Neural cell (in vitro differentiated cells): ENCODE measurements around the gene COL17A1. TPM values are rescaled to one million over a fixed set of nuclear protein-coding genes. Genes with fewer than 3 reads are reported as not detected.

ENCODE experiments used
- H2AFZ ChIP-seq: fragments of 200-600, 300-800 bp; sonication (generic), shearing (Covaris generic); 2 replicates; pipeline ENCODE4 v1.6.0; 2014; ENCODE audit warnings: low read depth, mild to moderate bottlenecking, antibody characterized with exemption, low read length, moderate library complexity
- H3F3A ChIP-seq: fragments of 200-600 bp; shearing (Covaris generic); 2 replicates; pipeline ENCODE4 v1.6.1; 2016; ENCODE audit warnings: mild to moderate bottlenecking, moderate library complexity, mixed read lengths, antibody characterized with exemption, low read length; ENCODE audit not compliant: insufficient read depth, poor library complexity, severe bottlenecking
- H3K27ac ChIP-seq: fragments of 200-600, 300-800 bp; sonication (generic), shearing (Covaris generic); 2 replicates; pipeline ENCODE4 v1.5.1; 2014; ENCODE audit warnings: mild to moderate bottlenecking, low read length, moderate library complexity
- H3K27me3 ChIP-seq: fragments of 300-800, 200-600 bp; sonication (generic), shearing (Covaris generic); 2 replicates; pipeline ENCODE4 v1.6.0; 2014; ENCODE audit warnings: mild to moderate bottlenecking, low read depth, low read length, moderate library complexity; ENCODE audit not compliant: insufficient read depth
- H3K36me3 ChIP-seq: fragments of 300-800, 200-600 bp; sonication (generic), shearing (Covaris generic); 2 replicates; pipeline ENCODE4 v1.5.1; 2014; ENCODE audit warnings: mild to moderate bottlenecking, antibody characterized with exemption, low read length, moderate library complexity; ENCODE audit not compliant: insufficient read depth
- H3K4me2 ChIP-seq: fragments of 300-800, 200-600 bp; sonication (generic), shearing (Covaris generic); 2 replicates; pipeline ENCODE4 v1.6.0; 2014; ENCODE audit warnings: mild to moderate bottlenecking, low read length
- H3K4me3 ChIP-seq: fragments of 300-800, 200-600 bp; sonication (generic), shearing (Covaris generic); 2 replicates; pipeline ENCODE4 v1.5.1; 2014; ENCODE audit warnings: mild to moderate bottlenecking, low read length, moderate library complexity
- H3K79me2 ChIP-seq: fragments of 200-600 bp; shearing (Covaris generic); replicated peaks from 2 replicates; pipeline ENCODE4 v1.6.0; 2014; ENCODE audit warnings: mild to moderate bottlenecking, low read length, moderate library complexity; ENCODE audit not compliant: insufficient read depth
- H3K9ac ChIP-seq: fragments of 300-800, 200-600 bp; sonication (generic), shearing (Covaris generic); 2 replicates; pipeline ENCODE4 v1.6.1; 2016; ENCODE audit warnings: mild to moderate bottlenecking, low read length, mixed read lengths
- H3K9me2 ChIP-seq: fragments of 200-600 bp; shearing (Covaris generic); 2 replicates; pipeline ENCODE4 v1.6.1; 2016; ENCODE audit warnings: mild to moderate bottlenecking, low read length, mixed read lengths; ENCODE audit not compliant: insufficient read depth
- H3K9me3 ChIP-seq: fragments of 200-600, 300-800 bp; sonication (generic), shearing (Covaris generic); 2 replicates; pipeline ENCODE4 v1.6.1; 2016; ENCODE audit warnings: mild to moderate bottlenecking, mixed run types, low read length, moderate library complexity, mixed read lengths
- H4K20me1 ChIP-seq: fragments of 200-600 bp; shearing (Covaris generic); 2 replicates; pipeline ENCODE4 v1.6.1; 2016; ENCODE audit warnings: mild to moderate bottlenecking, mixed run types; ENCODE audit not compliant: insufficient read depth
- CTCF ChIP-seq: fragments of 450-650 bp; IDR thresholded peaks from 2 replicates; pipeline ENCODE4 v1.5.1; 2014; ENCODE audit warnings: antibody characterized with exemption, mild to moderate bottlenecking, moderate library complexity; ENCODE audit not compliant: poor library complexity, severe bottlenecking
- EP300 ChIP-seq: fragments of 450-650 bp; conservative IDR thresholded peaks from 2 replicates; pipeline ENCODE4 v1.6.1; 2014; ENCODE audit warnings: antibody characterized with exemption, mild to moderate bottlenecking, moderate library complexity; ENCODE audit not compliant: poor library complexity, severe bottlenecking
- EZH2 ChIP-seq: fragments of 200-600, 300-800 bp; shearing (Covaris generic), sonication (generic); IDR thresholded peaks from 2 replicates; pipeline ENCODE4 v1.6.1; 2014; ENCODE audit warnings: antibody characterized with exemption, low read length, borderline replicate concordance, mild to moderate bottlenecking; ENCODE audit not compliant: insufficient read depth, poor library complexity, severe bottlenecking
- MXI1 ChIP-seq: fragments of 450-650 bp; conservative IDR thresholded peaks from 2 replicates; pipeline ENCODE4 v1.6.1; 2014; ENCODE audit warnings: antibody characterized with exemption, mild to moderate bottlenecking; ENCODE audit not compliant: poor library complexity, severe bottlenecking
- POLR2AphosphoS5 ChIP-seq: IDR thresholded peaks from 2 replicates; pipeline ENCODE4 v1.6.1; 2012
- RAD21 ChIP-seq: fragments of 450-650 bp; conservative IDR thresholded peaks from 2 replicates; pipeline ENCODE4 v1.6.1; 2014; ENCODE audit warnings: antibody characterized with exemption, mild to moderate bottlenecking, moderate library complexity
- REST ChIP-seq: IDR thresholded peaks from 2 replicates; pipeline ENCODE4 v1.6.1; 2012; ENCODE audit warnings: borderline replicate concordance
- SMC3 ChIP-seq: fragments of 450-650 bp; conservative IDR thresholded peaks from 2 replicates; pipeline ENCODE4 v1.6.1; 2014; ENCODE audit warnings: antibody characterized with exemption, mild to moderate bottlenecking, moderate library complexity; ENCODE audit not compliant: poor library complexity
- TAF1 ChIP-seq: IDR thresholded peaks from 2 replicates; pipeline ENCODE4 v1.6.1; 2012; ENCODE audit warnings: low read depth
- polyA plus RNA-seq: library from polyadenylated mRNA; depleted of rRNA; stranded (reverse); fragments of >200 nt; gene quantifications from 2 replicates; pipeline ENCODE4 v1.2.3, GENCODE V29; 2014

Gene COL17A1
- polyA plus RNA-seq, 1 donor from 2014 or later, result not detected

- Histone ChIP-seq H3K9me2 (no peaks in the 10 kb centered on the region), H3K4me2 (no peak overlapping the region), H3K79me2 (no peaks in the 10 kb centered on the region), H3K27ac (no peak overlapping the region), H3F3A (no peaks in the 10 kb centered on the region), H3K4me3 (no peak overlapping the region), H4K20me1 (no peaks in the 10 kb centered on the region), H3K9me3 (no peaks in the 10 kb centered on the region), H2AFZ (no peak overlapping the region), H3K9ac (no peak overlapping the region), H3K36me3 (no peaks in the 10 kb centered on the region), H3K27me3 (no peaks in the 10 kb centered on the region)
- TF ChIP-seq TAF1 (no peak), CTCF (no peak), RAD21 (no peak), SMC3 (no peak), POLR2AphosphoS5 (no peak), REST (no peak), EZH2 (no peak), MXI1 (no peak)
Measured at GRCh38 chr10:104096692-104097091, 11.0 kb upstream of the COL17A1 start.

GRCh38 chr10:104092749-104093148 is 7.1 kb upstream of the COL17A1 start:
- no peak overlapping the region for H3K9ac ChIP-seq
- no peak overlapping the region for H3K4me2 ChIP-seq
- H3K27me3 ChIP-seq, result no peaks in the 10 kb centered on the region
- no peaks in the 10 kb centered on the region for H4K20me1 ChIP-seq
- no peaks in the 10 kb centered on the region for H3K36me3 ChIP-seq
- H3K27ac ChIP-seq, result no peak overlapping the region
- no peak for TF ChIP-seq EZH2
- TF ChIP-seq SMC3, result no peak
- TF ChIP-seq CTCF, result no peak
- TF ChIP-seq RAD21, result no peak
- TF ChIP-seq MXI1, result no peak
- TF ChIP-seq TAF1, result no peak
- TF ChIP-seq REST, result no peak
- TF ChIP-seq EP300, result no peak
- no peaks in the 10 kb centered on the region for H3K79me2 ChIP-seq
- H3K4me3 ChIP-seq, result no peak overlapping the region
- no peaks in the 10 kb centered on the region for H3K9me2 ChIP-seq
- H3F3A ChIP-seq, result no peaks in the 10 kb centered on the region
- H3K9me3 ChIP-seq, result no peaks in the 10 kb centered on the region
- no peak overlapping the region for H2AFZ ChIP-seq
